Vagina (tissue), 2 donors: ENCODE measurements around the gene TH. TPM values are rescaled to one million over a fixed set of nuclear protein-coding genes. Genes with fewer than 3 reads are reported as not detected.

ENCODE experiments used
- DNase-seq, 2 donors: peaks; one replicate each; pipeline ENCODE4 v3.0.0-alpha.2; 2017; ENCODE audit errors: extremely low spot score in 2 of 2
- H3K27ac ChIP-seq: fragments of 200-600 bp; sonication (generic); one replicate; pipeline ENCODE4 v1.5.1; 2019
- H3K27me3 ChIP-seq: fragments of 200-600 bp; sonication (generic); one replicate; pipeline ENCODE4 v1.5.1; 2019
- H3K36me3 ChIP-seq, 2 donors: fragments of 200-600 bp; sonication (generic); one replicate each; pipeline ENCODE4 v1.5.1; 2017 to 2019
- H3K4me1 ChIP-seq: fragments of 200-600 bp; sonication (generic); one replicate; pipeline ENCODE4 v1.5.1; 2019
- H3K4me3 ChIP-seq, 2 donors: fragments of 200-600 bp; sonication (generic); 1 replicate in 1 of 2; 2 replicates in 1 of 2; pipeline ENCODE4 v1.5.1; 2016 to 2019
- H3K9me3 ChIP-seq: fragments of 200-600 bp; sonication (generic); one replicate; pipeline ENCODE4 v1.5.1; 2019
- POLR2A ChIP-seq, 2 donors: fragments of 450-650 bp; IDR thresholded peaks; one replicate each; pipeline ENCODE4 v1.6.1; 2017; ENCODE audit warnings: antibody characterized with exemption in 2 of 2, mild to moderate bottlenecking in 2 of 2, moderate library complexity in 2 of 2
- POLR2AphosphoS5 ChIP-seq, 2 donors: sonication (generic); formaldehyde crosslinking; IDR thresholded peaks; one replicate each; pipeline ENCODE4 v1.9.0; 2017; ENCODE audit warnings: antibody characterized with exemption in 2 of 2, mild to moderate bottlenecking in 2 of 2, low read depth in 1 of 2; ENCODE audit not compliant: insufficient read depth in 1 of 2
- intact Hi-C: fragments of 100-400 bp; cut with DNase I; formaldehyde crosslinking; loops from one replicate; pipeline ENCODE4 v1.15.1; 2023
- total RNA-seq: library from RNA; depleted of rRNA; stranded (reverse); fragments of >200 nt; gene quantifications from one replicate; pipeline ENCODE4 v1.2.3, GENCODE V29; 2016
- TF ChIP-seq, protein P1 (sequence below), 3 experiments: fragments of 450-650 bp in 2 of 3; fragments of 200-600 bp in 1 of 3; sonication (generic) in 1 of 3; IDR thresholded peaks; one replicate each; pipeline ENCODE4 v1.5.1; 2017 to 2019; ENCODE audit warnings: antibody characterized with exemption in 3 of 3, mild to moderate bottlenecking in 2 of 3, moderate library complexity in 2 of 3

Gene TH
- total RNA-seq, 1 donor from 2014 or later: 21.9 TPM

DNA sequence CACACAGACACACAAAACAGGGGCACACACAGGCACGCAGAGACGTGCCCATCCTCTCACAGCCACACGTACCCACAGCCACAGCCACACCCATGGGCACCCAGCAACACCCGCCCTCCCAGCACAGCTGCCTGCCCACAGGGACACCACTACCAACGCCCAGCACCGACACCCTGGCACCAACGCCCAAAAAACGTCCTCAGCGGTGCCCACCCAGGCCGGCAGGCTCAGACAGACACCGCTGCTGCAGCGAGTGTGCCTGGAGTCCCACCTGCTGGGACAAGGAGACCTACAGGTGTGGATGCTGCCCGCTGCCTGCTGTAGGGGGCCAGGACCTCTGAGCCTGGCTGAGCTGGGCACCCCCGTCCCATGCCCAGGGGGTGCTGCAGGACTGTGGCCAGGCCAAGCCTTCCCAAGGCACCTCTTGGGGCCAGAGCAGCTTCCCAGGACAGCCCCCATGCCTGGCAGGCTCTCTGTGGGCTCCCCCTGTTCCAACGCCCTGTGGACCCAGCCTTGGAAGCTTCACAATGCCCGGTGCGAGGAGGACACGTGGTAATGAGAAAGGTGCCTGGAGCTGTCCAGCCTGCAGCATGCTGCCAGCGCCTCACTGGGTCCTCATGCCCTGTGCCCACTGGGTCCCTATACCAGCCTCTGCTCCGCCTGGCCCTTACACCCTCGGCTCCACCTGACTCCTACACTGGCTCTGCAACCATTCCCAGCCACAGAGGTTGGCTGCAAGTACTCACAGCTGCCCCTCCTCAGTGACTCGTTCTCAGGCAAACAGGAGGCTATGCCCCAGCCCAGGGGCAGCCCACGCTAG is 45.8 kb upstream of the TH start:
- Histone ChIP-seq H3K4me3 (no peak overlapping the region), H3K27me3 (no peaks in the 10 kb centered on the region), H3K36me3 (no peaks in the 10 kb centered on the region), H3K27ac (no peak overlapping the region), H3K4me1 (no peaks in the 10 kb centered on the region), H3K9me3 (no peaks in the 10 kb centered on the region)
- DNase-seq: peak in 1 of 2 donors; percentile 80
- intact Hi-C loops: no loop called here
- TF ChIP-seq POLR2A (IDR thresholded peaks at IDR 0.05) (no peak), POLR2AphosphoS5 (IDR thresholded peaks at IDR 0.05; ENCODE audit: insufficient read depth in 1 of 2, low read depth in 1 of 2) (no peak)
- TF ChIP-seq, protein P1, sequence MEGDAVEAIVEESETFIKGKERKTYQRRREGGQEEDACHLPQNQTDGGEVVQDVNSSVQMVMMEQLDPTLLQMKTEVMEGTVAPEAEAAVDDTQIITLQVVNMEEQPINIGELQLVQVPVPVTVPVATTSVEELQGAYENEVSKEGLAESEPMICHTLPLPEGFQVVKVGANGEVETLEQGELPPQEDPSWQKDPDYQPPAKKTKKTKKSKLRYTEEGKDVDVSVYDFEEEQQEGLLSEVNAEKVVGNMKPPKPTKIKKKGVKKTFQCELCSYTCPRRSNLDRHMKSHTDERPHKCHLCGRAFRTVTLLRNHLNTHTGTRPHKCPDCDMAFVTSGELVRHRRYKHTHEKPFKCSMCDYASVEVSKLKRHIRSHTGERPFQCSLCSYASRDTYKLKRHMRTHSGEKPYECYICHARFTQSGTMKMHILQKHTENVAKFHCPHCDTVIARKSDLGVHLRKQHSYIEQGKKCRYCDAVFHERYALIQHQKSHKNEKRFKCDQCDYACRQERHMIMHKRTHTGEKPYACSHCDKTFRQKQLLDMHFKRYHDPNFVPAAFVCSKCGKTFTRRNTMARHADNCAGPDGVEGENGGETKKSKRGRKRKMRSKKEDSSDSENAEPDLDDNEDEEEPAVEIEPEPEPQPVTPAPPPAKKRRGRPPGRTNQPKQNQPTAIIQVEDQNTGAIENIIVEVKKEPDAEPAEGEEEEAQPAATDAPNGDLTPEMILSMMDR (IDR thresholded peaks at IDR 0.05): no peak

DNA sequence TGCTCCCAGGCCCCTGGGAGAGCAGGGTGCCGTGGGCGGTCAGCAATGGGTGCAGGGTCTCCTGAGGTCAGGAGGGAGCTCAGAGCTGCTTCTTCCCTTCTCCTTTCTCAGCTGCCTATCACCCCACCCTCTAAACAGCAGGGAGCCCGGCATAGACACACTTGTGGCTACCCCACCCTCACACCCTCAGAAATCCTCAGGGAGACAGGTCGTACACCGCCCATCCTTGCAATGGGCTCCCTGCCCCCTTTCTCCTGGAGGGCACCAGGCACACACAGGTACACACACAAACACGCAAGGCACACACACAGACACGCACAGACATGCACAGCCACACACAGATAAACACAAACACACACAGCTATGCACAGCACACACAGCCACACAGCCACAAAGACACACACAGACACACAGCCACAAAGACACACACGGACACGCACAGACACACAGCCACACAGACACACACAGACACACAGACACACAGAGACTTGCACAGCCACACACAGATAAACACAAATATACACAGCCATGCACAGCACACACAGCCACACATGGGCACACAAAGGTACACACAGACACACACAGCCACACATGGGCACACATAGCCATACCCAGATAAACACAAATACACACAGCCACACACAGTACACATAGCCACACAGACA is 44.9 kb upstream of the TH start:
- Histone ChIP-seq H3K4me1 (no peaks in the 10 kb centered on the region), H3K36me3 (no peaks in the 10 kb centered on the region), H3K4me3 (no peak overlapping the region), H3K9me3 (no peaks in the 10 kb centered on the region), H3K27me3 (no peaks in the 10 kb centered on the region), H3K27ac (no peak overlapping the region)
- intact Hi-C loops: no loop called here
- DNase-seq: peak in 1 of 2 donors; percentile 62
- TF ChIP-seq POLR2A (IDR thresholded peaks at IDR 0.05) (no peak), POLR2AphosphoS5 (IDR thresholded peaks at IDR 0.05; ENCODE audit: insufficient read depth in 1 of 2, low read depth in 1 of 2) (no peak)
- TF ChIP-seq, protein P1 (IDR thresholded peaks at IDR 0.05): no peak

DNA sequence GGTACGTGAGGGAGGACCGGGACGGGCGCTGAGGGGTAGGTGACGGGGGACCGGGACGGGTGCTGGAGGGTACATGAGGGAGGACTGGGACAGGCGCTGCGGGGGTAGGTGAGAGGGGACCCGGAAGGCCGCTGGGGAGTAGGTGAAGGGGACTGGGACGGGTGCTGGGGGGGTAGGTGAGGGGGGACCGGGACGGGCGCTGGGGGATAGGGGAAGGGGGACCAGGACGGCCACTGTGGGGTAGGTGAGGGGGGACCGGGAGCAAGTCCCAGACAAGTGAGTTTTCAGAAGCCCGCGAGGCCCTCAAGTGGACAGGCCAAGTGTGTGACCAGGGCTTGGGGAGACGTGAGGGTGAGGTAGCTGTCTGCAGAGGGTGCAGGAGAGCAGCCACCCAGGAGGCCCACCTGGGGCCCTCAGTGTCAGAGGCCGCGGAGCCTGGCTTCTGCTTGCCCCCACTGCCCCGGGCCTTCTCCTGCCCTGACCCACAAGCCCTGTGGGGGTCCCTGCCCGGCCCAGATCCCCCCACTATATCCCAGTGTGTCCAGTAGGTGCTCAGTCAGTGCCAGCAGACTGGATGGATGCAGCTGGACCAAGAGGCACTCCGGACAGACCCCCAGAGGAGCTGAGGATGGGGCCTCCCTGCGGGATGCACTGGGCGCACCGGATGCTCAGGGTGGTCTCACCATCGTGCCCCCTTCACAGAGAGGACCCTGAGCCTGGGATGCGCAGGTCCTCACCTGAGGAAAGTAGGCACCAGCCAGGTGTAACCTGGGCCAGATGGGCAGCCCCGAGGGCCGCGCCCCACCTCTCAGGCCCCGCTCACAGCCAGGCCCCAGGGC is 44.2 kb upstream of the TH start:
- H3K36me3 ChIP-seq: no peaks in the 10 kb centered on the region
- no peak overlapping the region for H3K4me3 ChIP-seq
- H3K27ac ChIP-seq: no peak overlapping the region
- no peaks in the 10 kb centered on the region for H3K9me3 ChIP-seq
- H3K27me3 ChIP-seq: no peaks in the 10 kb centered on the region
- TF ChIP-seq, protein P1 (IDR thresholded peaks at IDR 0.05): no peak
- TF ChIP-seq POLR2AphosphoS5 (IDR thresholded peaks at IDR 0.05; ENCODE audit: insufficient read depth in 1 of 2, low read depth in 1 of 2) (no peak), POLR2A (IDR thresholded peaks at IDR 0.05) (no peak)
- DNase-seq: peak in 1 of 2 donors; percentile 76
- no peaks in the 10 kb centered on the region for H3K4me1 ChIP-seq
- intact Hi-C loops: no loop called here

DNA sequence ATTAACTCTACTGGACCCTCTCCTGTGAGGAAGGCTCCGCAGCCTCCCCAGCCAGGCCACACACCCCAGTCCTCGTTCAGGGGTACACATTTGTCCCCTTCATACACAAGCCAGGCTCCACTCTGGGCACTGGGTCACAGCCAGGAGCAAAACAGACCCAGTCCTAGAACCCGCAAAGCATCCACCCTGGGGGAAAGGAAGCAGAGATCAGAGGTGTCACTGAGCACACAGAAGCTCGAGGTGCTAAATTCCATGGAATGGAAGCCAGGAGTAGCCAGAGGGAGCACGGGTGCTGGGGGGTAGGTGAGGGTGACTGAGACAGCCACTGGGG is 43.6 kb upstream of the TH start:
- TF ChIP-seq, protein P1 (IDR thresholded peaks at IDR 0.05): no peak
- TF ChIP-seq POLR2AphosphoS5 (IDR thresholded peaks at IDR 0.05; ENCODE audit: insufficient read depth in 1 of 2, low read depth in 1 of 2) (no peak), POLR2A (IDR thresholded peaks at IDR 0.05) (no peak)

More for the DNA sequence above, 43.6 kb upstream of the TH start:
- DNase-seq: peak in 1 of 2 donors; percentile 69
- no peaks in the 10 kb centered on the region for H3K27me3 ChIP-seq
- H3K36me3 ChIP-seq: no peaks in the 10 kb centered on the region
- no peaks in the 10 kb centered on the region for H3K4me1 ChIP-seq
- H3K4me3 ChIP-seq: no peak overlapping the region
- no peaks in the 10 kb centered on the region for H3K9me3 ChIP-seq
- H3K27ac ChIP-seq: no peak overlapping the region
- intact Hi-C loops: no loop called here
